Loucy (cell line): Measurements from ENCODE around the gene PRKCE.
A peak's percentile ranks its signal among the peaks of the same experiment; 100 is the strongest.

ENCODE experiments used
- H2AFZ ChIP-seq: fragments of 200-600 bp; sonication (generic); 2 replicates; pipeline ENCODE4 v1.6.0; 2016; ENCODE audit warnings: antibody characterized with exemption, mild to moderate bottlenecking, low read length, moderate library complexity
- H3F3A ChIP-seq: fragments of 200-600 bp; 2 replicates; pipeline ENCODE4 v1.6.0; 2016; ENCODE audit warnings: antibody characterized with exemption, low read depth, mild to moderate bottlenecking
- H3K27me3 ChIP-seq: fragments of 200-600 bp; sonication (generic); 2 replicates; pipeline ENCODE4 v1.6.1; 2014; ENCODE audit warnings: low read length, mild to moderate bottlenecking; ENCODE audit not compliant: insufficient read depth, poor library complexity, severe bottlenecking
- H3K36me3 ChIP-seq: fragments of 200-600 bp; sonication (generic); 2 replicates; pipeline ENCODE4 v1.6.1; 2016; ENCODE audit warnings: low read length; ENCODE audit not compliant: insufficient read depth
- H3K4me1 ChIP-seq: fragments of 200-600 bp; sonication (generic); 2 replicates; pipeline ENCODE4 v1.5.1; 2014; ENCODE audit warnings: low read length, mild to moderate bottlenecking; ENCODE audit not compliant: insufficient read depth, poor library complexity, severe bottlenecking
- H3K4me2 ChIP-seq: fragments of 200-600 bp; sonication (generic); 2 replicates; pipeline ENCODE4 v1.6.0; 2014; ENCODE audit warnings: antibody characterized with exemption, low read length, low read depth, mild to moderate bottlenecking; ENCODE audit not compliant: poor library complexity, severe bottlenecking
- H3K4me3 ChIP-seq: fragments of 200-600 bp; sonication (generic); 2 replicates; pipeline ENCODE4 v1.5.1; 2014; ENCODE audit warnings: low read length, mild to moderate bottlenecking, mixed read lengths; ENCODE audit not compliant: poor library complexity, severe bottlenecking
- H3K79me2 ChIP-seq: fragments of 200-600 bp; sonication (generic); 2 replicates; pipeline ENCODE4 v1.6.1; 2014; ENCODE audit warnings: low read length; ENCODE audit not compliant: insufficient read depth
- H3K9ac ChIP-seq: fragments of 200-600 bp; sonication (generic); 2 replicates; pipeline ENCODE4 v1.6.0; 2014; ENCODE audit warnings: mild to moderate bottlenecking, low read depth, low read length, moderate library complexity; ENCODE audit not compliant: poor library complexity, severe bottlenecking
- H3K9me2 ChIP-seq: fragments of 200-600 bp; sonication (generic); replicated peaks from 2 replicates; pipeline ENCODE4 v1.6.1; 2016; ENCODE audit warnings: low read depth, low read length, mixed read lengths
- H3K9me3 ChIP-seq: fragments of 200-600 bp; sonication (generic); 2 replicates; pipeline ENCODE4 v1.6.1; 2014; ENCODE audit warnings: mild to moderate bottlenecking, antibody characterized with exemption, low read length, low read depth; ENCODE audit not compliant: insufficient read depth
- H4K20me1 ChIP-seq: fragments of 200-600 bp; sonication (generic); 2 replicates; pipeline ENCODE4 v1.6.0; 2014; ENCODE audit warnings: antibody characterized with exemption, low read length, mild to moderate bottlenecking; ENCODE audit not compliant: insufficient read depth, poor library complexity, severe bottlenecking
- EZH2phosphoT487 ChIP-seq: fragments of 200-600 bp; IDR thresholded peaks from 2 replicates; pipeline ENCODE4 v1.6.1; 2018; ENCODE audit warnings: antibody characterized with exemption, mild to moderate bottlenecking, moderate library complexity, borderline replicate concordance
- TF ChIP-seq, protein P1 (sequence below): fragments of 200-600 bp; sonication (generic); conservative IDR thresholded peaks from 2 replicates; pipeline ENCODE4 v1.5.1; 2014; ENCODE audit warnings: mild to moderate bottlenecking, antibody characterized with exemption, low read length

Gene PRKCE

GRCh38 chr2:45778720-45779171 lies 127.3 kb downstream of the PRKCE start:
- no peaks in the 10 kb centered on the region for H3K9me3 ChIP-seq
- H3K36me3 ChIP-seq = no peaks in the 10 kb centered on the region
- peaks cover 40% of the 10 kb centered on the region; the same call in 1 of the 2 replicates for H3K79me2 ChIP-seq
- no peak for TF ChIP-seq EZH2phosphoT487
- TF ChIP-seq, protein P1, sequence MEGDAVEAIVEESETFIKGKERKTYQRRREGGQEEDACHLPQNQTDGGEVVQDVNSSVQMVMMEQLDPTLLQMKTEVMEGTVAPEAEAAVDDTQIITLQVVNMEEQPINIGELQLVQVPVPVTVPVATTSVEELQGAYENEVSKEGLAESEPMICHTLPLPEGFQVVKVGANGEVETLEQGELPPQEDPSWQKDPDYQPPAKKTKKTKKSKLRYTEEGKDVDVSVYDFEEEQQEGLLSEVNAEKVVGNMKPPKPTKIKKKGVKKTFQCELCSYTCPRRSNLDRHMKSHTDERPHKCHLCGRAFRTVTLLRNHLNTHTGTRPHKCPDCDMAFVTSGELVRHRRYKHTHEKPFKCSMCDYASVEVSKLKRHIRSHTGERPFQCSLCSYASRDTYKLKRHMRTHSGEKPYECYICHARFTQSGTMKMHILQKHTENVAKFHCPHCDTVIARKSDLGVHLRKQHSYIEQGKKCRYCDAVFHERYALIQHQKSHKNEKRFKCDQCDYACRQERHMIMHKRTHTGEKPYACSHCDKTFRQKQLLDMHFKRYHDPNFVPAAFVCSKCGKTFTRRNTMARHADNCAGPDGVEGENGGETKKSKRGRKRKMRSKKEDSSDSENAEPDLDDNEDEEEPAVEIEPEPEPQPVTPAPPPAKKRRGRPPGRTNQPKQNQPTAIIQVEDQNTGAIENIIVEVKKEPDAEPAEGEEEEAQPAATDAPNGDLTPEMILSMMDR = peak; percentile 74
- peak overlapping the region; percentile 43 for H3K4me2 ChIP-seq
- no peak overlapping the region for H2AFZ ChIP-seq
- H4K20me1 ChIP-seq = no peaks in the 10 kb centered on the region
- H3F3A ChIP-seq = no peaks in the 10 kb centered on the region
- H3K4me1 ChIP-seq = peaks cover 33% of the 10 kb centered on the region
- no peaks in the 10 kb centered on the region for H3K9me2 ChIP-seq
- H3K27me3 ChIP-seq = no peaks in the 10 kb centered on the region
- H3K4me3 ChIP-seq = no peak overlapping the region
- no peak overlapping the region for H3K9ac ChIP-seq

GRCh38 chr2:45780541-45781463 lies 129.3 kb downstream of the PRKCE start:
- H3K9ac ChIP-seq = peak overlapping the region; percentile 5
- no peaks in the 10 kb centered on the region for H4K20me1 ChIP-seq
- no peaks in the 10 kb centered on the region for H3K9me3 ChIP-seq
- H3K79me2 ChIP-seq = peaks cover 40% of the 10 kb centered on the region; the same call in 1 of the 2 replicates
- no peak overlapping the region for H2AFZ ChIP-seq
- H3K4me1 ChIP-seq = peaks cover 32% of the 10 kb centered on the region
- no peak overlapping the region for H3K4me2 ChIP-seq
- no peak overlapping the region for H3K4me3 ChIP-seq
- no peaks in the 10 kb centered on the region for H3F3A ChIP-seq
- TF ChIP-seq, protein P1 = no peak
- TF ChIP-seq EZH2phosphoT487 = no peak
- H3K36me3 ChIP-seq = no peaks in the 10 kb centered on the region
- H3K27me3 ChIP-seq = no peaks in the 10 kb centered on the region
- H3K9me2 ChIP-seq = no peaks in the 10 kb centered on the region

DNA sequence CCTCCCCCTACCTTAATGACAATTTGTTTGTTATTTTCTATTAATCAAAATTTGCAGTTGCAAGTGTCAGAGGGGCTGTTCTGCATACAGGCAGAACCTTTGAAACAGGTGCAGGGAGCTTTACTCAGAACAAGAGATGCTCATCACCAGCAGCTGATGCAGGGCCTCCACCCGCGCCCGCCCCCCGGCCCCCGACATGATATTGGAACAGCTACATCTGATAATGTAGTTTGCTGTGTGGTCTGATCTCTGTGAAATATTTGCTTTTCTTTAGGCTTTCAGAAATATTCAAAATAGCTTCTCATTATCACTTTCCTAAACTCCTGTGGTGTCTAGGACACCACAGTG lies 130.0 kb downstream of the PRKCE start:
- Histone ChIP-seq H3K27me3 (no peaks in the 10 kb centered on the region), H3K4me2 (no peak overlapping the region), H2AFZ (no peak overlapping the region), H3F3A (no peaks in the 10 kb centered on the region), H3K9ac (no peak overlapping the region), H3K36me3 (no peaks in the 10 kb centered on the region), H4K20me1 (no peaks in the 10 kb centered on the region), H3K4me1 (peaks cover 26% of the 10 kb centered on the region), H3K4me3 (no peak overlapping the region), H3K9me2 (no peaks in the 10 kb centered on the region), H3K79me2 (peaks cover 40% of the 10 kb centered on the region; the same call in 1 of the 2 replicates), H3K9me3 (no peaks in the 10 kb centered on the region)
- TF ChIP-seq, protein P1 = no peak
- TF ChIP-seq EZH2phosphoT487 = no peak
